GM19467 (cell line): Measurements from ENCODE around the gene AK9.

ENCODE experiments used
- ATAC-seq: cut with Tn5 transposase; IDR thresholded peaks from one replicate; pipeline ENCODE4 v1.9.1; 2021; ENCODE audit warnings: mild to moderate bottlenecking, moderate library complexity; ENCODE audit not compliant: unreplicated experiment

AK9 gene

DNA sequence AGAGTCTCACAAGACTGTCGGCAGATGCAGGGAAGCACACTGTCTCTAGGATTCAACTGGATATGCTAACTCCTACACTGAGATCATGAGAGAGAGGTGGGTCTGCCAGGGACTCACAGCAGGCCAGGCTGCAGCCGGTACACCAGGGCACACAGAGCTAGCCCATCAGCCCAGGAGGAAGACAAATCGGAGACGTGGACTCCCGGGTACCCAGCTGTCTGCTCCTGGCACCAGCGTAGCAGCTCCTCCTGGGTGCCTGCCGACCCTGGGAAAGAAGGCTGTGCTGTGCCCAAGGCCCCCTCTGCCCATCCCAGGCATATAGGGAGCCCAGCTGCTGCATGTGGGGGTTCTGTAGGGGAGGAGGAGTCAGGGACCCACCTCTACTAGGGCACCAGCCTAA is 242.4 kb downstream of the AK9 start:
- no peak for ATAC-seq

DNA sequence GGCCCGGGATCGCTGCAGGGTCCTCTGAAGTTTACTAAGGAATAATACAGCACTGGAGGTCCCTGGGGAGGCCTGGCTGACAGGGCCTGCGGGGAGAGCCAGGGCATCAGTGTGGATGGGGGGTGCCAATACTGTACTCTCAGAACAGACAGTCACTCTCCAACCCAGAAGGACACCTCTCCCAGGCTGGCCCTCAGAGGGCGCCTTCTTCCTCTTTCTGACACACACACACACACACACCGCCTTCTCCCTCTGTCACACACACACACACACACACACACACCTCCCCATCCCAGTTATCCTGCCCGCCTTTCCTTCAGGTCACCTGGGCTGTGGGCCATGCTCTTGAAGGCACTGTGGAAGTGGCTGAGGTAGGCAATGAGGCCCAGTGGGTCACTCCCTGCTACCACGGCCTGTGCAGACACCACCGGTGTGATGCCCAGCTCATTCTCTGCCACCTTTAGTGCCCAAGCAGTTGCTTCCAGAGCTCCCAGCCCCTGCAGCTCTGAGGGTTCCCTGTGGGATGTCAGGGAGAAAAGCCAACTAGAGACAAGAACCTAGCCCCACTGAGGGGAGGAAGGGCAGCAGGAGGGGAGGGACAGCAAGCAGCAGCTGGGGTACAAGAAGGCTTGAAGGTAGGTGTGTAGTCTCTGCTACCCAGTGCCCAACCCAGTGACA is 243.0 kb downstream of the AK9 start:
- no peak for ATAC-seq

DNA sequence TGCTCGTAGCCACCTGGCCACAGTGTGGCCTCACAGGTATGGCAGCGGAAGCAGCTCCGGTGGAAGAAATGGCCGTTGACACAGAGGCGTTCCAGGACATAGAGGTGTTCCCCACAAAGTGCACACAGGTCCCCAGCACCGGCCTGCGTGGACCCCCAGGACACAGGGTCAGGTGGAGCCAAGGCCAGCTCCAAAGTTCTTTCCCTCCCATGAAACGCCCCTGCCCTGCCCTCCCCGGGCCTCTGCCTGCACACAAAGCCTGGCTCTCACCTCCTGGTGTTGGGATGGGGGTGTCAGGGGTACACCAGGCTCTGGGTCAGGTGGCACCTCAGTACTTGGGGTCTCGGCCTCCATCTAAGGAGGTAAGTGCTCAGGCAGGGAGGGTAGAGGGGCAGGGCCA is 243.9 kb downstream of the AK9 start:
- no peak for ATAC-seq

DNA sequence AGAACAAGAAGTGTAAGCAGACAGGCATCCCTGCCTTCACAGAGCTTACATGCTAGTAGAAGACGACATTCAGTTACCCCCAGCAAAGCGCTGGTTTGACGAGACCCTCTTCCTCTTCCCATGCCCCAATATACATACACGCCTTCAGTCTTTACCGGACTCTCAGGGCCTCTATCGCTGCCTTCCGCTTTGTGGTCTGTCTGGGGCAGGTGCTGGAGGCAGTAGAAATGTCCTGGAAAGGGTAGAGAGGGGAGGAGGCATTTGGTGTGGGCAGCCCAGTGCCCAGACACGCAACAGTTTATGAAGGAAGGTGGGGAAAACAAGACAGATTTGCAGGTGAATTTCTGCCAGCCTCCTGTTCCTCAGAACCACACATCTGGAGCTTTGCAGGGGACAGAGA is 244.5 kb downstream of the AK9 start:
- no peak for ATAC-seq

DNA sequence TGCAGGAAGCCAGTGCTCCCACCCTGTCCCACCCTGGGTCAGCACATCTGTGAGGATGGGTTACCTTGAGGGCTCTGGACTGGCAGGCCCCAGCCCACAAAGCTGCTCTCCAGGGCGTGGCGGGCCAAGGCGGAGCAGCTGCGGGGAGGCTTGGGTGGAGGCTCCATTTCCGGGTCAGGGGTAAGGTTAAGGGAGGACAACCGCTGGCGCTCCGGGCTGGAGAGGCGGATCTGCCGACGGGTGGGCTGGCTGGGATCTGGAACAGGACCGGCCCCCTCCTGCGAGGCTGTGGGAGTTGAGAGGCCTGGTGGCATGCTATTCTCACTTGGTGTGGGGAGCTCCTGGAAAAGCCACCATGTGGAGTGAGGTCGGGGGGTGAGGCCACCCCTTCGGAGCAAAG is 244.9 kb downstream of the AK9 start:
- ATAC-seq: no peak

DNA sequence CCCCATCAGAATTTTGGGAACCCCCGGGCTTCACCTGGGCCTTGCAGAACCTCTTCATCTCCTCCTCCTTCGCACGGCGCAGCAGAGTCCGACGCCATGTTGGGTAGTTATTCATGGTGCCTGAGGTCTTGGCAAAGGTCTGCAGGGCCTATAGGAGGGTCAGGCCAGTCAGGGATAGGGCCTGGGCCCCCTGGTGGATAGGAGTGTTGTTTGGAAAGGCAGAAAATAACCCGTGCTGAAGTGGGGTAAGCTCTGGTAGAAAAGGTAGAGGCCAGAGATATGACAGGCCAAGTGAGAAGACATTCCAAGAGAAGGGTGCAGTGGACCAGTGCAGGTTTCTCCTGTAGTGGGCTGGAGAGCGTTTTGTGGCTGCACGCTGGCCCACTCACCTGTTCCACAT is 245.6 kb downstream of the AK9 start:
- no peak for ATAC-seq

DNA sequence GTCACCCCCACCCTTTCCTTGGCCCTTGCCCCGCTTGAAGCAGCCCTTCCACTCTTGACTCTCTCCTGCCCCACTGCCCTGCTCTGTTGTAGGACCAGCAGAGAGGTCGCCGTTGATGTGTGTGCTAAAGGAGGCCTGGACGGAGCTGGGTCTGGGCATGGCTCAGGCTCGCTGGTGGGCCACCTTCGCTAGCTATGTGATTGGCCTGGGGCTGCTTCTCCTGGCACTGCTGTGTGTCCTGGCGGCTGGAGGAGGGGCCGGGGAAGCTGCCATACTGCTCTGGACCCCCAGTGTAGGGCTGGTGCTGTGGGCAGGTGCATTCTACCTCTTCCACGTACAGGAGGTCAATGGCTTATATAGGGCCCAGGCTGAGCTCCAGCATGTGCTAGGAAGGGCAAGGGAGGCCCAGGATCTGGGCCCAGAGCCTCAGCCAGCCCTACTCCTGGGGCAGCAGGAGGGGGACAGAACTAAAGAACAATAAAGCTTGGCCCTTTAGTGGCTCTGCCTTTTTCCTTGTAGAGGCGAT is 247.5 kb downstream of the AK9 start:
- no peak for ATAC-seq
